Spleen (tissue), 7 donors: ENCODE measurements around the gene CCDC171.

ENCODE experiments used
- CTCF ChIP-seq, 11 experiments: fragments of 200-600 bp in 7 of 11; fragments of 450-650 bp in 4 of 11; sonication (generic) in 4 of 11; IDR thresholded peaks in 8 of 11; conservative IDR thresholded peaks in 3 of 11; 1 replicate in 7 of 11; 2 replicates in 4 of 11; pipeline versions ENCODE4 v1.4.0 to v1.8.0; 2016 to 2021; ENCODE audit warnings: antibody characterized with exemption in 11 of 11, inconsistent platforms in 4 of 11, mild to moderate bottlenecking in 1 of 11
- POLR2A ChIP-seq, 3 donors: fragments of 450-650 bp; IDR thresholded peaks; one replicate each; pipeline ENCODE4 v1.5.1; 2017; ENCODE audit warnings: antibody characterized with exemption in 3 of 3, mild to moderate bottlenecking in 1 of 3
- POLR2AphosphoS5 ChIP-seq, 3 donors: sonication (generic); formaldehyde crosslinking; IDR thresholded peaks; one replicate each; pipeline ENCODE4 v1.5.1; 2017; ENCODE audit warnings: antibody characterized with exemption in 3 of 3
- donor health status: DM: no; HTN: no; CAD: no; lungs with moderate emphysema.
- donor health status: DM: no; HTN: no; CAD: no.
- donor health status: DM: no; HTN: no; CAD: no.

GRCh38 chr9:15641291-15641690 is 88.4 kb downstream of the CCDC171 start:
- TF ChIP-seq CTCF (IDR thresholded peaks at IDR 0.05 in 8 of 11, conservative IDR thresholded peaks at IDR 0.05 in 3 of 11) = no peak
- no peak for TF ChIP-seq POLR2A (IDR thresholded peaks at IDR 0.05)
- TF ChIP-seq POLR2AphosphoS5 (IDR thresholded peaks at IDR 0.05) = no peak
